Measurements from ENCODE around the gene POLE.

GRCh38 chr12:132575661-132576060 lies 111.5 kb downstream of the POLE start:
- TF ChIP-seq CTCF (conservative IDR thresholded peaks at IDR 0.05 in 1 of 2, IDR thresholded peaks at IDR 0.05 in 1 of 2; ENCODE audit: low read depth in 1 of 2, low read length in 2 of 2), result no peak
- no peak for TF ChIP-seq EZH2 (IDR thresholded peaks at IDR 0.05; ENCODE audit: low read length, missing control alignments)

All from fibroblast of lung (primary cell).